ENCODE results near the gene HEMK1.

The HEMK1 gene

GRCh38 chr3:50600141-50600753 is 30.9 kb downstream of the HEMK1 start:
- no peak for DNase-seq (ENCODE audit: low read depth, low spot score)

- peak; percentile 59 for DNase-seq (ENCODE audit: low read depth, low spot score)
Measured at GRCh38 chr3:50600841-50601591, 31.7 kb downstream of the HEMK1 start.

GRCh38 chr3:50602595-50603191 is 33.4 kb downstream of the HEMK1 start:
- no peak for DNase-seq (ENCODE audit: low read depth, low spot score)

- no peak for DNase-seq (ENCODE audit: low read depth, low spot score)
Measured at GRCh38 chr3:50603261-50604109, 34.2 kb downstream of the HEMK1 start.

GRCh38 chr3:50604110-50604621 is 34.8 kb downstream of the HEMK1 start:
- no peak for DNase-seq (ENCODE audit: low read depth, low spot score)

- no peak for DNase-seq (ENCODE audit: low read depth, low spot score)
Measured at GRCh38 chr3:50604628-50605588, 35.6 kb downstream of the HEMK1 start.

- no peak for DNase-seq (ENCODE audit: low read depth, low spot score)
Measured at GRCh38 chr3:50605901-50606326, 36.6 kb downstream of the HEMK1 start.

GRCh38 chr3:50606596-50606995 is 37.3 kb downstream of the HEMK1 start:
- DNase-seq (ENCODE audit: low read depth, low spot score): no peak

GRCh38 chr3:50607271-50608091 is 38.2 kb downstream of the HEMK1 start:
- no peak for DNase-seq (ENCODE audit: low read depth, low spot score)

GRCh38 chr3:50608278-50608677 is 39.0 kb downstream of the HEMK1 start:
- DNase-seq (ENCODE audit: low read depth, low spot score): no peak

- no peak for DNase-seq (ENCODE audit: low read depth, low spot score)
Measured at GRCh38 chr3:50609071-50609762, 39.9 kb downstream of the HEMK1 start.

- DNase-seq (ENCODE audit: low read depth, low spot score): no peak
Measured at GRCh38 chr3:50609763-50610085, 40.4 kb downstream of the HEMK1 start.

- no peak for DNase-seq (ENCODE audit: low read depth, low spot score)
Measured at GRCh38 chr3:50610181-50610971, 41.1 kb downstream of the HEMK1 start.

GRCh38 chr3:50610992-50611463 is 41.7 kb downstream of the HEMK1 start:
- DNase-seq (ENCODE audit: low read depth, low spot score): no peak

GRCh38 chr3:50611464-50612233 is 42.3 kb downstream of the HEMK1 start, which contains the start of gene CISH:
CISH (minus strand) TSS chr3:50611774; CDS start chr3:50611650, 124 bp downstream.
- peak; percentile 98 for DNase-seq (ENCODE audit: low read depth, low spot score)

- peak; percentile 45 for DNase-seq (ENCODE audit: low read depth, low spot score)
Measured at GRCh38 chr3:50612234-50612882, 43.0 kb downstream of the HEMK1 start.

All from ELF-1 (cell line).